CD4-positive, alpha-beta T cell (primary cell): ENCODE data around the gene WDR27. TPM values are rescaled to one million over a fixed set of nuclear protein-coding genes. Genes with fewer than 3 reads are reported as not detected.
A peak's percentile ranks its signal among the peaks of the same experiment; 100 is the strongest.

Source experiments
- ATAC-seq: fragments of 200-7000 bp; cut with Tn5 transposase; one replicate; pipeline ENCODE4 v1.10.0; 2022; ENCODE audit warnings: mild to moderate bottlenecking; ENCODE audit not compliant: poor library complexity
- CTCF ChIA-PET: fragments of 350-600 bp; sonication (Branson Sonifier 250); formaldehyde crosslinking; loops from one replicate; lab custom pipeline; 2021; ENCODE audit warnings: antibody characterized with exemption, inconsistent platforms; lab: Charles Lee
- POLR2A ChIA-PET: fragments of 350-600 bp; sonication (Branson Sonifier 250); formaldehyde crosslinking; loops from one replicate; lab custom pipeline; 2021; ENCODE audit warnings: antibody characterized with exemption, inconsistent platforms; lab: Charles Lee
- DNase-seq, 14 experiments: peaks; one replicate each; pipeline ENCODE4 v3.0.0-alpha.2; 2013 to 2020; ENCODE audit warnings: mixed read lengths in 2 of 14
- H3K27ac ChIP-seq, 2 donors: one replicate each; pipeline versions ENCODE4 v1.5.1 to v1.7.0; 2013; ENCODE audit warnings: low read length in 2 of 2, low read depth in 1 of 2, mild to moderate bottlenecking in 1 of 2
- H3K27me3 ChIP-seq, 2 experiments: 1 replicate in 1 of 2; 2 replicates in 1 of 2; pipeline versions ENCODE4 v1.6.1 to v1.7.0; 2013; ENCODE audit warnings: low read length in 2 of 2, control low read depth in 1 of 2, mild to moderate bottlenecking in 1 of 2, moderate library complexity in 1 of 2; ENCODE audit not compliant: insufficient read depth in 2 of 2, control insufficient read depth in 1 of 2
- H3K36me3 ChIP-seq: one replicate; pipeline ENCODE4 v1.6.1; 2013; ENCODE audit warnings: low read length, control low read depth; ENCODE audit not compliant: insufficient read depth
- H3K4me1 ChIP-seq: one replicate; pipeline ENCODE4 v1.6.1; 2013; ENCODE audit warnings: low read length, control low read depth; ENCODE audit not compliant: insufficient read depth
- H3K4me3 ChIP-seq: one replicate; pipeline ENCODE4 v1.5.1; 2013; ENCODE audit warnings: mild to moderate bottlenecking, low read length, moderate library complexity
- H3K9me3 ChIP-seq, 2 experiments: 1 replicate in 1 of 2; 2 replicates in 1 of 2; pipeline versions ENCODE4 v1.6.1 to v1.7.0; 2013; ENCODE audit warnings: low read length in 2 of 2, mild to moderate bottlenecking in 2 of 2, control low read depth in 1 of 2, moderate library complexity in 1 of 2; ENCODE audit not compliant: control insufficient read depth in 1 of 2, insufficient read depth in 1 of 2
- H3K27ac Mint-ChIP-seq: one replicate; pipeline ENCODE4 v1.8.0; 2020; ENCODE audit warnings: mixed read lengths
- H3K27me3 Mint-ChIP-seq: one replicate; pipeline ENCODE4 v1.8.0; 2021; ENCODE audit warnings: mixed read lengths
- H3K36me3 Mint-ChIP-seq: one replicate; pipeline ENCODE4 v1.8.0; 2021; ENCODE audit warnings: low read depth, mixed read lengths
- H3K4me1 Mint-ChIP-seq: one replicate; pipeline ENCODE4 v1.8.0; 2021; ENCODE audit warnings: low read depth, mixed read lengths
- H3K4me3 Mint-ChIP-seq: one replicate; pipeline ENCODE4 v1.8.0; 2020; ENCODE audit warnings: mild to moderate bottlenecking, mixed read lengths
- H3K9me3 Mint-ChIP-seq: one replicate; pipeline ENCODE4 v1.8.0; 2020; ENCODE audit warnings: mixed read lengths
- CTCF ChIP-seq: fragments of 200-600 bp; IDR thresholded peaks from one replicate; pipeline ENCODE4 v1.8.0; 2022; ENCODE audit warnings: antibody characterized with exemption, mild to moderate bottlenecking
- intact Hi-C, 2 experiments: fragments of 100-400 bp; cut with DNase I in 1 of 2; cut with micrococcal nuclease in 1 of 2; formaldehyde crosslinking; loops; one replicate each; pipeline versions ENCODE4 v1.15.1 to v1.9.0; 2023 to 2025; cut with DNase I, micrococcal nuclease
- total RNA-seq, 174 experiments: library from RNA in 2 of 174; stranded (reverse) in 2 of 174; gene quantifications; one replicate each; pipeline ENCODE4 v1.2.3 and lab custom pipeline; 2021 to 2026

Gene WDR27
- total RNA-seq, 2 experiments from 2014 or later = 22.0 to 23.5 TPM

DNA sequence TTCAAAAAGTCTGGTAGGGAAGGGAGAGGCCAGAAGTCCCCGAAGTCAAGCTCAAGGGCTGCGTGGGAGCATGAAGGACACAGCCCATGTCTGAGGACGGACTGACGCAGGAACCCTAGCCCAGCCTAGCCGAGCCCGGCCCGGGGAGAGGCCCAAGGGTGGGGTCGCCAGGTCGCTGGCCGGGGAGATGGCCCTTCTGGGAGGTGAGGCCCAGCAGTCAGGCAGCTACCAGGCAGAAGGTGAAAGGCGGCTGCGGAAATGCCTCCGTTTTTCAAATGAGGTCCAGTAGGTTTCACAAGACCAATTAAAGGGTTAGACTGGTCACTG, 44.6 kb downstream of the WDR27 start:
- peaks cover 30% of the 10 kb centered on the region for H3K36me3 Mint-ChIP-seq
- Histone ChIP-seq H3K9me3 (no peaks in the 10 kb centered on the region), H3K4me1 (peaks cover 10% of the 10 kb centered on the region), H3K36me3 (no peaks in the 10 kb centered on the region), H3K4me3 (no peak overlapping the region), H3K27ac (no peak overlapping the region), H3K27me3 (no peaks in the 10 kb centered on the region)
- CTCF ChIA-PET = no interaction called here
- H3K4me1 Mint-ChIP-seq = peaks cover 18% of the 10 kb centered on the region
- intact Hi-C loops = loop anchor here (5.0 to 10.0 kb wide), 2 partner anchors 45 to 152 kb away; partner anchors contain the start of genes C6orf120 (in 1 of the 2) and WDR27 (in 1 of the 2)
- H3K27ac Mint-ChIP-seq = no peak overlapping the region
- ATAC-seq = no peak
- no peak overlapping the region for H3K4me3 Mint-ChIP-seq
- TF ChIP-seq CTCF = no peak
- POLR2A ChIA-PET = no interaction called here
- DNase-seq = no peak
- no peaks in the 10 kb centered on the region for H3K27me3 Mint-ChIP-seq
- H3K9me3 Mint-ChIP-seq = no peaks in the 10 kb centered on the region

DNA sequence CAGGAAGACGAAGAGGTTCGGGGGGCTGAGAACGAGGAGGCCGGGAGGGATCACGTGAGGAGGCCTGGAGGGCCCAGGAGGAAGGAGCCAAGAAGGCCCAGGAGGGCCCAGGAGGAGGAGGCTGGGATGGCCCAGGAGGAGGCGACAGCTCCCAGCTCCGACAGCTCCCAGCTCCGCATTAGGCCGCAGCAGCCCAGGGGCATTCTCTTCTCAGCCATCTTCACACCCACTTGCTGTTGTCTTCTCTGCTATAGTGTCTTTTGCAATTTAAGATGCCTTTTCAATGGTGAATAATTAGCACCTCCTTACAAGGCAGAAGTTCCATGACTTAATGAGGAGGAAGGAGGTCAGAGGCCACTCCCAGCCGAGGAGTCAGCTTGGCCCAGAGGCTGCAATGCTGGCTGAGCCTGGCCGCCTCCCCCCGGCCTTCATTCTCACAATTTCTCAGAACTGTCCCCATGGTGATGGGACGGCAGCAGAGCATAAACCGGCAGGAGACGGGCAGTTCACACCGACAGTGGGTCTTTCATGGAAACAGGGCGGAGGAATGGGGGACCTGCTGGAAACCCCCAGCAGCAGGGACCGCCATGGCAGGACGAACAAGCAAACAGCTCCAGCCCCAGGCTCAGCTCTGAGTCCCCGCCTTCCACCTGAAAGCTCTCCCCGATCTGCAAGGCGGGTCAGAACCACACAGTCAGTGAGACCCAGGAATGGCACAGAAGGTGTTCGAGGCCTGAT, 45.1 kb downstream of the WDR27 start:
- H3K4me3 Mint-ChIP-seq = no peak overlapping the region
- no peak overlapping the region for H3K4me3 ChIP-seq
- no peak for ATAC-seq
- peaks cover 10% of the 10 kb centered on the region for H3K4me1 ChIP-seq
- no peak for TF ChIP-seq CTCF
- ChIA-PET CTCF (no interaction called here), POLR2A (no interaction called here)
- peaks cover 25% of the 10 kb centered on the region for H3K36me3 Mint-ChIP-seq
- no peaks in the 10 kb centered on the region for H3K27me3 Mint-ChIP-seq
- no peaks in the 10 kb centered on the region for H3K9me3 Mint-ChIP-seq
- intact Hi-C loops = loop anchor here (5.0 to 10.0 kb wide), 2 partner anchors 46 to 152 kb away; partner anchors contain the start of genes C6orf120 (in 1 of the 2) and WDR27 (in 1 of the 2)
- H3K27ac Mint-ChIP-seq = no peak overlapping the region
- H3K4me1 Mint-ChIP-seq = peaks cover 18% of the 10 kb centered on the region
- H3K36me3 ChIP-seq = peaks cover under 1% of the 10 kb centered on the region
- H3K9me3 ChIP-seq = no peaks in the 10 kb centered on the region
- H3K27me3 ChIP-seq = no peaks in the 10 kb centered on the region
- no peak for DNase-seq
- H3K27ac ChIP-seq = no peak overlapping the region

DNA sequence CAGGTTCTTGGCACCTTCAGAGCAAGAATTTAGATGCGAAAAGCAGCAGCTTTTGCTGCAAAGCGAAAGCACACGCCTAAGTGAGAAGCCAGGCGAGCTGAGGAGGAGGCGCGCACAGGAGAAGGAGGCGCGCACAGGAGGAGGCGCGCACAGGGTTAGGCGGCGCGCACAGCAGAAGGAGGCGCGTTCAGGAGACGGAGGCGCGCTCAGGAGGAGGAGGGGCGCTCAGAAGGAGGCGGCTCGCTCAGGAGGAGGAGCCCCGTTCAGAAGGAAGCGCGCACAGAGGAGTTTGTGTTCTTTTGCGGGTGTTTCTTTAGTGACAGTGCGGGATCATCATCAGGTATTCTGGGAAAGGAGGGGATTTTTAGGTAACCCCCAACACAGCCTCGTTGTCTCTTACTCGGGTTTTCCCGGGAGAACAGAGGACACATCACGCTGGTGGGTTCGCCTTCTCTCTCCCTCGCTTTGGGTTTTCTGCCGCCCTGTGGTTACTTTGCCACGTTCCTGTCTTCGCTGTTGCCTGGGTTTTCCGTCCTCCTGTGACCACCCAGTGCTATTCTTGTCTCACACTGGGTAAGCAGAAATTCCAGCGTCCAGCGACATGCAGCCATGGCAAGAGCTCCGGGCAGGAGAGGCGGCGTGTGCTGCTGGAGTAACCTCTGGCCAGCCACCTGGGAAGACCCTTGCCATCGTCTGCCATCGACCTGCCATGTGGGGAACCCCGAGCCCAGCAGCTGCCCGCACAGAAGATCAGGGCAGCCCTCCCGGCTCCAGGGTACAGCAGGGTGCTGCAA, 47.0 kb downstream of the WDR27 start:
- DNase-seq = peak; percentile 14 to 88 (median 66)
- POLR2A ChIA-PET = interaction anchor here (0.6 to 1.8 kb wide), 4 partner anchors 47 to 442 kb away, joined by 3 to 17 read pairs (median 3); partner anchors contain the start of genes C6orf120, DYNLT2, ERMARD and WDR27
- Histone ChIP-seq H3K27me3 (no peaks in the 10 kb centered on the region), H3K27ac (peak overlapping the region; percentile 42 to 44), H3K9me3 (no peaks in the 10 kb centered on the region), H3K36me3 (peaks cover 4% of the 10 kb centered on the region), H3K4me3 (peak overlapping the region; percentile 74), H3K4me1 (peaks cover 10% of the 10 kb centered on the region)
- H3K9me3 Mint-ChIP-seq = no peaks in the 10 kb centered on the region
- no peak for TF ChIP-seq CTCF
- intact Hi-C loops = loop anchor here (2.0 to 10.0 kb wide), 4 partner anchors 48 to 762 kb away; partner anchors contain the start of genes C6orf120 (in 1 of the 2) and WDR27 (in 1 of the 2)
- ATAC-seq = peak; percentile 95
- H3K27ac Mint-ChIP-seq = peak overlapping the region; percentile 87
- H3K4me1 Mint-ChIP-seq = peaks cover 18% of the 10 kb centered on the region
- H3K27me3 Mint-ChIP-seq = no peaks in the 10 kb centered on the region
- H3K4me3 Mint-ChIP-seq = peak overlapping the region; percentile 91
- peaks cover 23% of the 10 kb centered on the region for H3K36me3 Mint-ChIP-seq
- CTCF ChIA-PET = no interaction called here
